Measurements from ENCODE around the gene HUNK. TPM values are rescaled to one million over a fixed set of nuclear protein-coding genes. Genes with fewer than 3 reads are reported as not detected.
A peak's percentile ranks its signal among the peaks of the same experiment; 100 is the strongest.

HUNK gene
- total and polyA plus RNA-seq, 7 experiments from 2014 or later = 0.16 to 0.54 (median 0.30) TPM; not detected in 4

- Histone ChIP-seq H3K9me3 (ENCODE audit: control insufficient read depth in 2 of 3, low read length in 3 of 3) (no peaks in the 10 kb centered on the region), H3K27me3 (ENCODE audit: control insufficient read depth in 2 of 2, insufficient read depth in 2 of 2, low read length in 2 of 2) (no peaks in the 10 kb centered on the region), H3K36me3 (ENCODE audit: control insufficient read depth in 2 of 3, insufficient read depth in 3 of 3, low read length in 3 of 3) (no peaks in the 10 kb centered on the region), H3K4me3 (ENCODE audit: low read length) (no peak overlapping the region), H3K27ac (ENCODE audit: low read depth, low read length) (no peak overlapping the region), H3K4me1 (ENCODE audit: control insufficient read depth in 2 of 2, insufficient read depth in 2 of 2, low read length in 2 of 2) (no peaks in the 10 kb centered on the region)
- Mint-ChIP-seq H3K4me3 (no peak overlapping the region), H3K27me3 (peaks cover 0 to 25% (median 15%) of the 10 kb centered on the region in 5 donors), H3K36me3 (no peaks in the 10 kb centered on the region), H3K27ac (peak overlapping the region in 1 of 9 donors; percentile 37), H3K4me1 (peaks cover 0 to 12% (median 0%) of the 10 kb centered on the region in 7 donors), H3K9me3 (peaks cover 0 to 18% (median 2%) of the 10 kb centered on the region in 11 donors)
- ChIA-PET POLR2A (no interaction called here), CTCF (no interaction called here)
- DNase-seq = no peak
- no peak for ATAC-seq
- intact Hi-C loops (cut with micrococcal nuclease) = no loop called here
Measured at GRCh38 chr21:32044205-32045180, 171.7 kb downstream of the HUNK start.

- DNase-seq = no peak
- Histone ChIP-seq H3K4me3 (ENCODE audit: low read length) (no peak overlapping the region), H3K9me3 (ENCODE audit: control insufficient read depth in 2 of 3, low read length in 3 of 3) (no peaks in the 10 kb centered on the region), H3K4me1 (ENCODE audit: control insufficient read depth in 2 of 2, insufficient read depth in 2 of 2, low read length in 2 of 2) (no peaks in the 10 kb centered on the region), H3K27me3 (ENCODE audit: control insufficient read depth in 2 of 2, insufficient read depth in 2 of 2, low read length in 2 of 2) (no peaks in the 10 kb centered on the region), H3K36me3 (ENCODE audit: control insufficient read depth in 2 of 3, insufficient read depth in 3 of 3, low read length in 3 of 3) (no peaks in the 10 kb centered on the region), H3K27ac (ENCODE audit: low read depth, low read length) (no peak overlapping the region)
- ATAC-seq = no peak
- peaks cover 0 to 8% (median 5%) of the 10 kb centered on the region in 5 donors for H3K27me3 Mint-ChIP-seq
- H3K4me1 Mint-ChIP-seq = peaks cover 0 to 12% (median 0%) of the 10 kb centered on the region in 7 donors
- ChIA-PET CTCF (no interaction called here), POLR2A (no interaction called here)
- peaks cover 0 to 13% (median 3%) of the 10 kb centered on the region in 11 donors for H3K9me3 Mint-ChIP-seq
- intact Hi-C loops (cut with micrococcal nuclease) = no loop called here
- H3K27ac Mint-ChIP-seq = no peak overlapping the region
- H3K4me3 Mint-ChIP-seq = no peak overlapping the region
- no peaks in the 10 kb centered on the region for H3K36me3 Mint-ChIP-seq
Measured at GRCh38 chr21:32046191-32046590, 173.4 kb downstream of the HUNK start.

DNA sequence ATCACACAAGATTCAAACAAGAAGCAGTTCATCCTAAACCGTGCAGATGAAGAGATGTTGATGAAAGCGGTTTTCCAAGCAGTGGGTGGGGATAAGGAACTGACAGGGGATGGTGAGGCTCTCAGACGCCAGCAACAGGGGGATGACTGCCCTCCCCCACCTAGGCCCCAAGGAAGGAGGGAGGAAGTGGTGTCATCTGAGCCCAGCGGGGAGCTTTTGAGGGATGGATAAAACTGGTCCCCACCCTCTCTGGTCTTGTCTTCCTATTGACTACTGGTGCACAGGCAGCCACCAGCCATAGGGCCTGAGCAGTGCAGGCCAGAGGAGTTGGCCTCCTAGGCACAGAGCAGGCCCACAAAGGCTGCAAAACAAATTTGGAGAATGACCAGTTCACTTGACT lies 175.5 kb downstream of the HUNK start:
- no peak overlapping the region for H3K27ac Mint-ChIP-seq

More for the DNA sequence above, 175.5 kb downstream of the HUNK start:
- CTCF ChIA-PET = no interaction called here
- intact Hi-C loops (cut with micrococcal nuclease) = no loop called here
- ATAC-seq (no peak), DNase-seq (no peak)
- H3K36me3 Mint-ChIP-seq = peaks cover 0 to 8% (median 0%) of the 10 kb centered on the region in 5 donors
- peaks cover 0 to 6% (median 0%) of the 10 kb centered on the region in 7 donors for H3K4me1 Mint-ChIP-seq
- no peaks in the 10 kb centered on the region for H3K27me3 ChIP-seq (ENCODE audit: control insufficient read depth in 2 of 2, insufficient read depth in 2 of 2, low read length in 2 of 2)
- H3K9me3 Mint-ChIP-seq = peaks cover under 1 to 19% (median 12%) of the 10 kb centered on the region in 11 donors
- H3K27ac ChIP-seq (ENCODE audit: low read depth, low read length) = no peak overlapping the region
- H3K9me3 ChIP-seq (ENCODE audit: control insufficient read depth in 2 of 3, low read length in 3 of 3) = peaks cover 0 to 10% (median 0%) of the 10 kb centered on the region in 3 experiments
- H3K27me3 Mint-ChIP-seq = peaks cover 0 to 4% (median 0%) of the 10 kb centered on the region in 5 donors
- H3K4me1 ChIP-seq (ENCODE audit: control insufficient read depth in 2 of 2, insufficient read depth in 2 of 2, low read length in 2 of 2) = no peaks in the 10 kb centered on the region
- POLR2A ChIA-PET = no interaction called here
- H3K4me3 Mint-ChIP-seq = no peak overlapping the region
- no peak overlapping the region for H3K4me3 ChIP-seq (ENCODE audit: low read length)
- H3K36me3 ChIP-seq (ENCODE audit: control insufficient read depth in 2 of 3, insufficient read depth in 3 of 3, low read length in 3 of 3) = no peaks in the 10 kb centered on the region

Other genes with a start within 250 kb of the HUNK start
- gene SOD1, start 213.3 kb upstream of the HUNK start, total RNA-seq = 100 to 1,000 TPM; 110 to 218 (median 182) TPM
- gene SOD1, start 213.3 kb upstream of the HUNK start, polyA plus RNA-seq = 100 to 1,000 TPM; 632 to 777 TPM
- 10 to 100 TPM; 54.8 to 69.7 (median 64.7) TPM for gene SCAF4, start 140.9 kb upstream of the HUNK start, total RNA-seq
- 10 to 100 TPM; 20.4 to 44.5 TPM for gene SCAF4, start 140.9 kb upstream of the HUNK start, polyA plus RNA-seq